K562 (cell line): ENCODE data around the gene PAQR8. TPM values are rescaled to one million over a fixed set of nuclear protein-coding genes. Genes with fewer than 3 reads are reported as not detected.

Experiments
- BRF1 ChIP-seq: IDR thresholded peaks from 3 replicates; pipeline ENCODE4 v1.6.1; 2011; ENCODE audit warnings: borderline replicate concordance, mild to moderate bottlenecking; ENCODE audit not compliant: insufficient read length; ENCODE audit errors: extremely low read depth
- CTBP1 ChIP-seq: fragments of 450-650 bp; IDR thresholded peaks from 2 replicates; pipeline ENCODE4 v1.6.1; 2016; ENCODE audit warnings: borderline replicate concordance
- HDAC6 ChIP-seq: IDR thresholded peaks from 2 replicates; pipeline ENCODE4 v1.6.1; 2012; ENCODE audit warnings: low read depth, mild to moderate bottlenecking, control low read depth, inconsistent platforms, low read length, moderate library complexity
- HNRNPLL ChIP-seq: fragments of 200-400 bp; formaldehyde crosslinking; IDR thresholded peaks from 2 replicates; pipeline ENCODE4 v1.6.1; 2017; ENCODE audit warnings: low read length, low read depth, mild to moderate bottlenecking; ENCODE audit not compliant: poor library complexity, severe bottlenecking
- IFI16 ChIP-seq: fragments of 250-450 bp; sonication (Bioruptor Pico); IDR thresholded peaks from 2 replicates; pipeline ENCODE4 v2.1.2; 2022; ENCODE audit warnings: mild to moderate bottlenecking, inconsistent platforms
- MEF2D ChIP-seq: conservative IDR thresholded peaks from 2 replicates; pipeline ENCODE4 v1.6.1; 2016; ENCODE audit warnings: low read depth, missing genetic modification characterization, missing compliant biosample characterization
- NFIX ChIP-seq: fragments of 250-450 bp; sonication (Bioruptor Pico); IDR thresholded peaks from 2 replicates; pipeline ENCODE4 v1.4.0; 2020; ENCODE audit warnings: low read depth, mild to moderate bottlenecking, moderate library complexity
- NR1H2 ChIP-seq: sonication (generic); formaldehyde crosslinking; IDR thresholded peaks from 2 replicates; pipeline ENCODE4 v1.4.0; 2020; ENCODE audit warnings: mild to moderate bottlenecking, missing genetic modification reagents
- RBM22 ChIP-seq: fragments of 200-400 bp; formaldehyde crosslinking; IDR thresholded peaks from 2 replicates; pipeline ENCODE4 v1.6.1; 2018; ENCODE audit warnings: low read length, low read depth; ENCODE audit not compliant: poor library complexity, severe bottlenecking
- SETDB1 ChIP-seq: IDR thresholded peaks from one replicate; pipeline ENCODE4 v1.6.1; 2012; ENCODE audit warnings: low read length, control low read depth, inconsistent platforms
- SIN3A ChIP-seq, 2 experiments: fragments of 150-350 bp in 1 of 2; IDR thresholded peaks; 2 replicates each; pipeline ENCODE4 v1.6.1; 2011 to 2016; ENCODE audit warnings: borderline replicate concordance in 2 of 2, low read depth in 2 of 2, low read length in 2 of 2, mild to moderate bottlenecking in 2 of 2, moderate library complexity in 2 of 2; ENCODE audit not compliant: control insufficient read depth in 1 of 2
- SMAD1 ChIP-seq: fragments of 150-350 bp; IDR thresholded peaks from 2 replicates; pipeline ENCODE4 v1.6.1; 2014; ENCODE audit warnings: low read length, low read depth; ENCODE audit not compliant: partially characterized antibody
- SPI1 ChIP-seq: IDR thresholded peaks from 2 replicates; pipeline ENCODE4 v1.6.1; 2011; ENCODE audit warnings: low read depth, low read length, control low read depth, borderline replicate concordance
- TRIM28 ChIP-seq: fragments of 450-650 bp; IDR thresholded peaks from 2 replicates; pipeline ENCODE4 v1.6.1; 2017
- ZEB2 ChIP-seq: fragments of 450-650 bp; IDR thresholded peaks from 2 replicates; pipeline ENCODE4 v1.6.1; 2016
- ZNF384 ChIP-seq: IDR thresholded peaks from 2 replicates; pipeline ENCODE4 v1.6.1; 2012; ENCODE audit warnings: low read depth, low read length, improper control_type of control experiment
- ZZZ3 ChIP-seq: fragments of 450-650 bp; IDR thresholded peaks from 2 replicates; pipeline ENCODE4 v1.6.1; 2016; ENCODE audit warnings: antibody characterized with exemption, mild to moderate bottlenecking, moderate library complexity
- polyA plus RNA-seq, 8 experiments: library from polyadenylated mRNA; depleted of rRNA in 4 of 8; stranded (reverse) in 5 of 8; unstranded in 3 of 8; fragments of >200 nt; fragmentation: Nextera tagmentation in 2 of 8; fragmentation: Illumina TruSeq in 1 of 8; extraction: Ambion mirVana in 2 of 8; extraction: Trizol in 1 of 8; gene quantifications; 2 replicates each; pipeline versions ENCODE4 v1.2.1 to v1.2.3, GENCODE V29; 2011 to 2014; ENCODE audit warnings: inconsistent platforms in 1 of 8, missing spikeins in 1 of 8
- total RNA-seq, 7 experiments: library from RNA; depleted of rRNA in 6 of 7; stranded (reverse); fragments of >200 nt in 6 of 7; fragmentation: Illumina TruSeq in 2 of 7; extraction: Trizol in 2 of 7; gene quantifications; 2 replicates each; pipeline versions ENCODE4 v1.2.1 to v1.2.3, GENCODE V29; 2011 to 2021; ENCODE audit warnings: low replicate concordance in 1 of 7
- TF ChIP-seq, protein P1 (sequence below): sonication (generic); formaldehyde crosslinking; IDR thresholded peaks from 2 replicates; pipeline ENCODE4 v1.5.0; 2020; ENCODE audit warnings: missing genetic modification reagents
- TF ChIP-seq, protein P2 (sequence below), 2 experiments: fragments of 150-350 bp in 1 of 2; IDR thresholded peaks; 2 replicates each; pipeline ENCODE4 v1.6.1; 2012 to 2016; ENCODE audit warnings: low read depth in 2 of 2, low read length in 2 of 2, mild to moderate bottlenecking in 1 of 2, moderate library complexity in 1 of 2
- TF ChIP-seq, protein P3 (sequence below): fragments of 250-450 bp; sonication (Bioruptor Pico); IDR thresholded peaks from 2 replicates; pipeline ENCODE4 v1.5.0; 2021; ENCODE audit warnings: mild to moderate bottlenecking, moderate library complexity

Gene PAQR8
- total and polyA plus RNA-seq, 9 of the 15 experiments (the other 6 are each of a cell fraction or from before 2014, with no cell fraction given), result 1.4 to 10.2 (median 3.5) TPM

DNA sequence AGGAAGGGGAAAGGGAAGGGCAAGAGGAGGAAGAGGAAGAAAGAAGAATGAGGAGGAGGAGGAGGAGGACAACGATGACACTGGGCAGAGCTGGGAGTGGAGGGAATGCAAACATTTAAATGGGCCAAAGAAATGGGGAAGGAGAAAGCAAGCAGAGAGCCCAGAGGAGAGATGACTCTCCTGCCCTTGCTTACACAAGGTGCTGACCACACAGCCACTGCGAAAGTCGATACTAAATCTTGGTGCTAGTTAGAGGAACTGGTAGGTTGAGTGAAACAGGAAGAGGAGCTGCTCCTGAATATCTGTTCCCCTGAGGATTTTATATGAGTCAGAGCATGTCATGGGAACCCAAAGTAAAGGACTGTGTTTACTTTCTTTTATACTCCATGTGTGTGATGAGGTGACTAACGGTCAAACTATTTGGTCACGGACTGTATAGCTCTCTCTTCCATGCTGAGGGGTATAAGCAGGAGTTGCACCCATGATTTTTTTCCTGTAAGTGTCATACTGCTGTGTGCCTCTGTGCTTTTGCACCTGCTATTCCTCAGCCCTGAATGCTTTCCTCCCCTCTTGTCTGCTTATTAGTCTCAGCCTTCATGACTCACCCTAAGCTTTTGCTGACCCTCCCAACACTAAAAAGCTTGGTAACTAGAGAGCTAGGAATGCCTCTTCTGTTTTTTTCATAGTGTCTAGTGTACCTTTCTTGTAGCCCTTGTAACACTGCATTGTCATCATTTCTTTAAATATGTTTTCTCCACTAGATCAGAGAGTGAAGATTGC, 9.5 kb upstream of the PAQR8 start (continued):
- TF ChIP-seq, protein P1, sequence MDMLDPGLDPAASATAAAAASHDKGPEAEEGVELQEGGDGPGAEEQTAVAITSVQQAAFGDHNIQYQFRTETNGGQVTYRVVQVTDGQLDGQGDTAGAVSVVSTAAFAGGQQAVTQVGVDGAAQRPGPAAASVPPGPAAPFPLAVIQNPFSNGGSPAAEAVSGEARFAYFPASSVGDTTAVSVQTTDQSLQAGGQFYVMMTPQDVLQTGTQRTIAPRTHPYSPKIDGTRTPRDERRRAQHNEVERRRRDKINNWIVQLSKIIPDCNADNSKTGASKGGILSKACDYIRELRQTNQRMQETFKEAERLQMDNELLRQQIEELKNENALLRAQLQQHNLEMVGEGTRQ (CRISPR knock-in tag), result no peak
- TF ChIP-seq RBM22 (no peak), BRF1 (no peak), NFIX (no peak), HNRNPLL (no peak), SETDB1 (no peak), SMAD1 (no peak), ZZZ3 (no peak), ZEB2 (no peak), TRIM28 (no peak), ZNF384 (peak; percentile 25; the same call in 1 of the 2 replicates), HDAC6 (no peak), IFI16 (CRISPR knock-in tag) (no peak), SIN3A (IDR thresholded peaks at IDR 0.05; ENCODE audit: borderline replicate concordance in 2 of 2, control insufficient read depth in 1 of 2, low read depth in 2 of 2, low read length in 2 of 2) (no peak), NR1H2 (CRISPR knock-in tag) (0 out of 2 replicates have a peak, but pooled peaks have one; percentile 17), SPI1 (peak; percentile 91), CTBP1 (peak; percentile 58; the same call in 1 of the 2 replicates), MEF2D (tag) (no peak)
- TF ChIP-seq, protein P2, sequence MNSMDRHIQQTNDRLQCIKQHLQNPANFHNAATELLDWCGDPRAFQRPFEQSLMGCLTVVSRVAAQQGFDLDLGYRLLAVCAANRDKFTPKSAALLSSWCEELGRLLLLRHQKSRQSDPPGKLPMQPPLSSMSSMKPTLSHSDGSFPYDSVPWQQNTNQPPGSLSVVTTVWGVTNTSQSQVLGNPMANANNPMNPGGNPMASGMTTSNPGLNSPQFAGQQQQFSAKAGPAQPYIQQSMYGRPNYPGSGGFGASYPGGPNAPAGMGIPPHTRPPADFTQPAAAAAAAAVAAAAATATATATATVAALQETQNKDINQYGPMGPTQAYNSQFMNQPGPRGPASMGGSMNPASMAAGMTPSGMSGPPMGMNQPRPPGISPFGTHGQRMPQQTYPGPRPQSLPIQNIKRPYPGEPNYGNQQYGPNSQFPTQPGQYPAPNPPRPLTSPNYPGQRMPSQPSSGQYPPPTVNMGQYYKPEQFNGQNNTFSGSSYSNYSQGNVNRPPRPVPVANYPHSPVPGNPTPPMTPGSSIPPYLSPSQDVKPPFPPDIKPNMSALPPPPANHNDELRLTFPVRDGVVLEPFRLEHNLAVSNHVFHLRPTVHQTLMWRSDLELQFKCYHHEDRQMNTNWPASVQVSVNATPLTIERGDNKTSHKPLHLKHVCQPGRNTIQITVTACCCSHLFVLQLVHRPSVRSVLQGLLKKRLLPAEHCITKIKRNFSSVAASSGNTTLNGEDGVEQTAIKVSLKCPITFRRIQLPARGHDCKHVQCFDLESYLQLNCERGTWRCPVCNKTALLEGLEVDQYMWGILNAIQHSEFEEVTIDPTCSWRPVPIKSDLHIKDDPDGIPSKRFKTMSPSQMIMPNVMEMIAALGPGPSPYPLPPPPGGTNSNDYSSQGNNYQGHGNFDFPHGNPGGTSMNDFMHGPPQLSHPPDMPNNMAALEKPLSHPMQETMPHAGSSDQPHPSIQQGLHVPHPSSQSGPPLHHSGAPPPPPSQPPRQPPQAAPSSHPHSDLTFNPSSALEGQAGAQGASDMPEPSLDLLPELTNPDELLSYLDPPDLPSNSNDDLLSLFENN (IDR thresholded peaks at IDR 0.05; ENCODE audit: low read depth in 2 of 2, low read length in 2 of 2), result no peak
- TF ChIP-seq, protein P3, sequence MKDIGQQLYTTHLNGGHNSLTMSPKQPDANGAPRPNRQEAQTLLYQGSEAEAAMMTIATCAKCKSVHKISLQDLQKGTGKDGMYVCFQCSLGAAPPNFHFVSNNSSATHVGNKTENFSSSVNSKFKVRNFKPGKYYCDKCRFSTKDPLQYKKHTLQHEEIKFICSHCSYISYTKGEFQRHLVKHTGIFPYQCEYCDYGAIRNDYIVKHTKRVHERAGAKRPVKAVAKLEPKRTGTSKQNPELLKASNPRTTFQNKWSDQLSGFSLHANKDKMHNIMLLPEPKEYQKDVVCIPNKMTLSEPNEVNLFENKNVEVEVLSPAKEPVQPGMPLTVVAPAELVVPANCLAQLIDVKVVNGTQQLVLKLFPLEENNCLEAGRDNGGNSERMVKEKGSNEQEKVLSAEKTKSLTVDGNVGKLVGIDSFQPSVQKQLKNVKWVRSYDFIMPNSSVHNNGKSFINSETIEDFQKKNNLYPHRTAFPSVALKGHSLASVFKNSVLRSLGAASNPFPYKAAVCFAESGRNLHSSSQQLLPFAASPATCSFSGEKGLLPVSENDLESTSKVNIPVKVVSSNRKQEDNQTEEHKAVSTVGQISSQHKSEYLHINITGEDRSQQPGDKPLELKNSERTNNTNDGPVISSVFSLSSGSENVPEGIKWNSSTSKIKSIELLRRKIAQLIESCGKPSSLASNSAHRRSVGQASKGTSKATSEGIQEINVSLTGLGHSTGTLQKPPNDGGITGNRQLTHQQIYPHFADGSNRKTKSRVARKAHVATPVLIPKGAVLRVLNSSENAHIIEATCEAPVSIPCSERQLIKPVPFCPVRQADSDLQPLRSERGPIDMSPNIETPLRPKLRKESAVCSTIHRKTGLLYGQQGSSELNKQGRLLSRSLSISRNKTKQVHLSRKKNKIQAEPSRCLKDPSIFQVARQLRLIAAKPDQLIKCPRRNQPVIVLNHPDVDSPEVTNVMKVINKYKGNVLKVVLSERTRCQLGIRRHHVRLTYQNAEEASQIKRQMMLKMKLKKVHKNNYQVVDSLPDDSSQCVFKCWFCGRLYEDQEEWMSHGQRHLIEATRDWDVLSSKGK (CRISPR knock-in tag), result no peak
